Fibroblast of lung (primary cell): ENCODE data around the gene RREB1.

ENCODE experiments used
- CTCF ChIP-seq, 2 donors: IDR thresholded peaks in 1 of 2; conservative IDR thresholded peaks in 1 of 2; 1 replicate in 1 of 2; 2 replicates in 1 of 2; pipeline ENCODE4 v1.5.1; 2011 to 2012; ENCODE audit warnings: low read length in 2 of 2, control low read depth in 1 of 2, inconsistent platforms in 1 of 2, low read depth in 1 of 2, mild to moderate bottlenecking in 1 of 2
- EZH2 ChIP-seq: IDR thresholded peaks from 2 replicates; pipeline ENCODE4 v1.5.1; 2012; ENCODE audit warnings: low read length, control low read depth, mild to moderate bottlenecking; ENCODE audit errors: missing control alignments

- TF ChIP-seq EZH2 (no peak), CTCF (conservative IDR thresholded peaks at IDR 0.05 in 1 of 2, IDR thresholded peaks at IDR 0.05 in 1 of 2; ENCODE audit: low read depth in 1 of 2, low read length in 2 of 2) (no peak)
These were observed 7.1 kb downstream of the RREB1 start for GRCh38 chr6:7114744-7115458.
